Activated T-helper 9 cell treated with anti-CD3 and anti-CD28 coated beads, Interleukin-2, amount 50 U/mL, for 16 hours (primary cell): ENCODE data around the gene MIPEP.

Experiments
- DNase-seq: peaks from one replicate; pipeline ENCODE4 v3.0.0-alpha.2; 2020; ENCODE audit warnings: low read depth

The MIPEP gene

DNA sequence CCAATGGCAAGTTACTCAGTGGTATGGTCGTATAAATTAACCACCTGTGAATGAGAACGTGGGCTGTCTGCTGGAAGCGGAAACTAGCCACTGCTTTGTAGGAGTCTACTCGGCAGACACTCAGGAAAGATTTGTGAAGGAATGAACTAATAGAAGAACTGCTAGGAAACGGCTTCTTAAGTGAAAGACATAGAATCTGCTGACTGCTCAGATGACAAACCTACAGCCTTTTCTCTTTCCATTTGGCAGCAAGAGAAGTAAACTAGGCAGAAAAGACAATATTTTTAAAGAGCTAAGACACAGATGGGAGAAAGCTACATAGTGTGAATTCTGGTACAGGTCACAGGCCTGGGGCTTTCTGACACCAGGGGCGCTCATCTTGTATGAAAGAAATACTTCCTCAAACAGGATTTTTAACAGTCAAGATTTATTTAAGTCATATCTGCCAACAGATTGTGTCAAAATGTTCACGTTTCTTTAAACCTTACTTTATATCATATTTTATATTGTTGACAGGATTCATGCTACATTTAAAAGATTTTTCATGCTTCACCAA, 78.4 kb downstream of the MIPEP start:
- DNase-seq, result no peak

- DNase-seq, result no peak
These were observed 80.4 kb downstream of the MIPEP start for GRCh38 chr13:23808803-23809202.

- DNase-seq, result no peak
These were observed 82.2 kb downstream of the MIPEP start for GRCh38 chr13:23806874-23807526.

DNA sequence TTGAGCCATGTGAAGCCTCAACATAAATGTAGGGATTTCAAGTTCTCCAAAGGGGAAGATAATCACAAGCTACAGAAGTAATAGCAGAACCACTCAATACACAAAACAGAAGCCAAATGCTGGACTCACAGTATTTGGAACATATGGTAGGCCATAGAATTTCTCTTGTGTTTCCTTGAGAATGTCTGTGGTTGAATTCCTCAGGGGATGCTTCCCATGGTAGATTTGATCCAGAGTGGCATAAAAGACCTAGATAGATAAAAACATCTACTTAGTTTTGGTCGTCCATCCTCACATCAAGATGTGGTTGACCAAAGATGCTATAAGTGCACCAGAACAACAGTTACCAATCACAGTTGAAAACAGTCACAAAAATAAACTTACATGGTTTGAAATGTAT, 83.4 kb downstream of the MIPEP start:
- no peak for DNase-seq

DNA sequence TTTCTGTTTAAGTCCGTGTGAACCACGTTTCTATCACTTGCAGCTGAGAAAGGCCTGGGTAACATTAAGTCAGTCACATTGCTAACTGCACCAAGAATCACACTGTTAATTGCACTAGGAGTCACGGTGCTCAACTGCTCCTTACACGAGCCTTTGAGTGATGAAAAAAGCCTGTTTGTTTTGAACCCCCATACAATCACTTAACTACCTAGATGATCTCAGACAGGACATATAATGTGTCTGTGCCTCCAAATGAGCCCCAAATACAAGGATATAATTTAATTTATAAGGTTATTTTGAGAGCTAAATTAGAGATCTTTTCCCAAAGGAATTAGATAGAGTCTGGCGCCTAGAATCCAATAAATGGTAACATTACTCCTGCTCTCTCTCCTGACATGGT, 84.1 kb downstream of the MIPEP start:
- no peak for DNase-seq

- DNase-seq, result no peak
These were observed 85.0 kb downstream of the MIPEP start for GRCh38 chr13:23804166-23804565.

GRCh38 chr13:23801141-23801540, 88.1 kb downstream of the MIPEP start:
- DNase-seq, result no peak

DNA sequence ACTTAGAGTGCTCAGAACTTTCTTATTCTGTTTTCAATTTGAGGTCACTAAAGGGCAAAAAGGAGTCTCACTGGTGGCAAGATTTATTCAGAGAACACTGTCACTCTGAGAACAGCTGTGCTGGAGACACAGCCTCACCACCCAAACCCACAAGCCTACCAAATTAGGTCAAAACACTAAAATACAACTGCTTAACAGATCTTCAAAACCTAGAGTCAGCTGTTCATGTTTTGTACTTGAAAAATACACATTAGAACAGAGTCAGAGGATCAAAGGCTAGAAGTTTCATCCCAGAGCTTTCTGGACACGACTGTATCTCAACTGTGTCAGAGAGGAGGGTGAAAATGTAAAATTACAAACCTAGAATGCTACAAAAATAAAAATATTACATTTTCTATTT, 89.3 kb downstream of the MIPEP start:
- no peak for DNase-seq

DNA sequence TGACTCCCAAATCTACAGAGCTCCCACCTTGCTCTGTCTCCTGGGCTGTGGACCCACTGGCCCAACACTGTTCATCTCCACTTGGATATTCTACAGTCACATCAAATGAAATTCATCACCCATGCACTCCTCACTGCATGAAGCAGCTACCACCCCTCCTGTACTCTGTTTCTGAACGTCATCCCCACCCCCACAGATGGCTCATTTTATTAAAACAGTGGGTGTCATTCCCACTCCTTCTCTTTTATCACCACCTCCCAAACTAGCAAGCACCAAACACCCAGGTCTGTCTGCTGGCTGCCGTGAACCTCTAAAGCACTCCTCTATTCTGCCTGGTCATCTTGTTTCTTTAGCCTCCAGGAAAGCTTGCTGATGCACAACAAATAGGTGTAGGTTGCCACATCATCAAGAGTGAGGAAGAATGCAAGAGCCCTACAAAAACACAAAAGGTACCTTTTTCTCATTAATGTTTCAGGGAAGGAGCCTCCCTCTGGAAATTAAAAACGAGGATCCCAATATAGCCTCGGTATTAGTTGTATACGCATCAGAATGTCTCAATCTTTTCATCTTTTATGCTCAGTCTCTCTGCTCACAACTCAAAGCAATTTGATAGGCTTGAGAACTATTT, 91.8 kb downstream of the MIPEP start:
- DNase-seq, result no peak

- no peak for DNase-seq
These were observed 92.6 kb downstream of the MIPEP start for GRCh38 chr13:23796551-23796950.

DNA sequence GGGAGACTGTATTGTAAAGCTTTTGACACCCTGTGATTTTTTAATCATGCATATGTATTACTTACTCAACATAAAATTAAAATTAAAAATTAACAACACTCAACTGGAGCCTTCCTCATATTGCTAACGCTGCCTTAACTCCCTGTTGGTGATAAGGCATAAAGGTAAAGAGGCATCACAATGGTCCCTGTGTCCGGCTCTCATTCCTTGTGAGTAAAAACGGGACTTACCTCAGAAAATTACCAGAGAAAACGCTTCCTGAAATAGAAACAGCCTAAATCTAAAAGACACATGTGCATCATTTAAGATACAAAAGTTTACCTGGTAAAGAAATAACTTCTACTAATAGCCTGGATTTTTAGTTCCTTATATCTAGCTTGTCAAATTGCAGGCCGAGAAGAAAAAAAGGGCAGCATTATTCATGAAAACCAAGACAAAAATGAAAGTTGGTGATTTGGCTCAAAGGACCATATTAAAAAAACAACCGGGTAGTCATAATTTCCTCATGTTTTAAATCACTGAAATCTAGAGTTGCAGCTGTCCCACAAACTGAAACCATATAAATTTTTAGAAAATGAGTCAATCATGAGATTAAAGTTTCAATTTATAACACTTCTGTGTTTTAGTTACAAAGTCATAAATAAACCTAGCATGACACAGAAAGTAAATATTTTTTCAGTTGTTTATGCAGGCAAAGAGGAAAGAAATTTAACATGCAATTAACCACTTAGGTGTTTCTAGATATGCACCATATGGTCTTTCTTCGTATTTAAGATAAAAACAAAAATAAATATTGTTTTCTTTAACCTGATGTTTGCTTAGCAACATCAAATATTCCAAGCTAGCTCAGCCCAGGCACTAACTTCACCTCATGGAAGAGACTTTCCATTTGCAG, 94.7 kb downstream of the MIPEP start:
- no peak for DNase-seq

DNA sequence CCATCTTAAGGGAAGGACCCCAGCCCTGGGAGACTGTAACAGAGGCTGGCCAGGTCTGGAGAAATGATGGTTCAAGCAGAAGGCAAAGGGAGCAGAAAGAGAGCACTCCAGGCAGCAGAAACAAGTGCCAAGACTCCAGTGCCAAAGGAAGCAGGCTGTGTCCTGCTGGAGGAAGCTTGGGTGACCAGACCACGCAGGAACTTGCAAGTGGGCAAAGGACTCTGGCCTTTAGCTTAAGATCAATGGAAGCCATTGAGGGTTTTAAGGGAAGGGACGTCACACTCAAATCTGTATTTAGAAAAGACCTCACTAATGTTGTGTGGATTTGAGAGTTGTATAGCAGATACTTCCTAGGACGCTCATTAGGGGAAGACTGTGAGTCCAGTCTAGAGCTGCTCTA, 95.5 kb downstream of the MIPEP start:
- no peak for DNase-seq

- DNase-seq, result no peak
These were observed 96.5 kb downstream of the MIPEP start for GRCh38 chr13:23792680-23793079.

DNA sequence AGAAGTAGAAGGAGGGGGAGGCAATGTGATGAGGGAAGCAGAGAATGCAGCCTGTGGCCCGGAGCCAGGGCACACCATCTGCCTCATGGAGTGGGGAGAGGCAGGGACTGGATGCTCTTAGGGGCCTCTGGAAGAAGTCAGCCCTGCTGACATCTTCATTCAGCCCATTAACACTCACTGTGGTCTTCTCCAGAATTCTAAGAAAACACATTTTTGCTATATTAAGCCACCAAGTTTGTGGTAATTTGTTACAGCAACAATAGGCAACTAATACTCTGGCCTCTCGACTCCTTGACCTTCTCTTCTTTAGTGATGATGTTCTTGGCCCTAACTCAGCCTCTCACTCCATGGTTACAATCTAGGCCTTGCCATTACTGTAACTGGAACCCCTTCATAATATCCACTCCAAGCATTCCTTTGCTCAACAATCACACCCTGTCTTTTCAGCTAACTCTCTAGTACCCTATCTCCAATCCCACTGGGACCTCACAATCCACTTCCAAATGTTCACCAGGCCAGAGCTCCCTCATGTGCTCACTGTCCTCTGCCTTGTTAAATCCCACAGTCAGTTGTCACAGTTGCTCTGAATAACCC, 98.5 kb downstream of the MIPEP start:
- no peak for DNase-seq

DNA sequence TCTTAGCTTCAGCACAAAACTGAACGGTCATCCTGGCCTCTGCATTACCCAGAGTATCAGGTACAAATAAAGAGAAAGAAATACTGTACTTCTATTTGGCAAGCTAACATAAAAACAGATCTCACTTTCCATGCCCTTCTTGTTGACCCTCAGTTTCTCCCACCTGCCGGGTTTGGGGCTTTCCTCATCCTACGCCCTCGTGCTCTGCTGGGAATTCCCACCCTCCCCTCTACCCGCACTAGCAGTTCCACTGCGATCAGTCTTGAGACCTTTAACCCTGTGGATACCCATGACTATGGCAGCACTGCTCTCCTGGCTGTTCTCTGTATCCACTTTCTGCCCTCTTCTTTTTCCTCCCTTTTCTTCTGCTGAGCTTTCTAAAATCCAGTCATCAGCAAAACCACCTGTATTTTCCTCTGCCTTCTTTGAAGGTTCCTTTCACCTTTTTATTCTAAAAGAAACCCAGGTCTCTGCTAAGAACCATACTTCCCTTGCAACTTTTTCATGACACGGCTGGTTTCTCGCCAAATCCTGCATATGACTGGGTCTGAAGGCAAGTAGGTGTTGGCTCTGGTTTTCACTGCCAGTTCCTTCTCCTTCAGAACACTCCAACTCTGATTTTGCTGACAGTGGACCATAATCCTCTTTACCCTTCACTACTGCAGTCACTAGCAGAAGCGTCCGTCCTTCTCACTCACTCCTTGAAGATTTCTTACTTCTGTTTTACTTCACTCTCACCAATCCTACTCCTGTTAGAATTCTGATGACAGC, 99.4 kb downstream of the MIPEP start:
- DNase-seq, result no peak

DNA sequence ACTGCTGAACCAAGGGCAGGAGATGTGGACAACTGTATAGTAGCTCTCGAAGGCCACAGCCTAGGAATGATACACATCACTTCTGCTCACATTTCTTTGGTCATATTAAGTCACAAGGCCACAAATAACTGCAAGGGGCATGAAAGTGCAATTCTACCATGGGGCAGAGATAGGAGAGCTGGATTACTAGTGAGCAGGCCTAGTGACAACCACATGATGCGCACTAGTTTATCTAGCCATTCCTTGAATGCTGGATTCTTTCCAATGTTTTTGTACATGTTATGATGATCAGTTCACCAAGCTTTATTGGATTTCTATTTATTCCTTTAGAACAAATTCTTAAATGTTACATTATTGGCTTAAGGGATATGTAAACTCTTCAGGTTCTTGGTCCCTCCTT, 100.7 kb downstream of the MIPEP start:
- no peak for DNase-seq

GRCh38 chr13:23787464-23787863, 101.7 kb downstream of the MIPEP start:
- no peak for DNase-seq

- DNase-seq, result no peak
These were observed 102.6 kb downstream of the MIPEP start for GRCh38 chr13:23786607-23787006.

GRCh38 chr13:23778879-23779278, 110.3 kb downstream of the MIPEP start:
- no peak for DNase-seq

DNA sequence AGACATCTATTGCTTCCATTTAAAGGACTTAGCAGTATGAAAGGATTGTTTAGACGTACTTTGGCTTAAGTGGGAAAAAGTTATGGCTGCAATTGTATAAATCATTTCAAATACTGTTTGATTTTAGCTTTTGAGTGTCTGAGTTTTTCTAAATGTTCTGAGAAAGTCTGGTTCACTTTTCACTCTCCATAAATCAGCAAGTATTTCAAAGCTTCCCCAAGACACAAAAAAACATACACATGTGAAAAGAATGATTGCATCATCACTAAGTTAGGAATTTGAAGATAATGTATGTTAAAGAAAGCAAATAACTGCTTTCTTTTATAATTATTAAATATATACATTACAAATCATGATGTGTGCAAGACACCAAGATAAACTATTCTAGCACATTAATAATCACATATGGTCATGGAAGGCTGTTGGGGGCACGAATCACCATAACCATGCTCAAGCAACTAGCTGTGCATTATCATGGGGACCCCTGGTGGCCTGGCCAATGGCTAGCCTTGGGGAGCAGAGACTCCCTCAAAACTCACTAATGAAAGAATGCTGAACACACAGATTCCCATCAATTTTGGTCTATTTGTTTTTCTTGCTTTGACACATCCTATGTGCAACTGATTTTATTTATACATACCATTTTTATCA, 111.1 kb downstream of the MIPEP start:
- DNase-seq, result no peak

DNA sequence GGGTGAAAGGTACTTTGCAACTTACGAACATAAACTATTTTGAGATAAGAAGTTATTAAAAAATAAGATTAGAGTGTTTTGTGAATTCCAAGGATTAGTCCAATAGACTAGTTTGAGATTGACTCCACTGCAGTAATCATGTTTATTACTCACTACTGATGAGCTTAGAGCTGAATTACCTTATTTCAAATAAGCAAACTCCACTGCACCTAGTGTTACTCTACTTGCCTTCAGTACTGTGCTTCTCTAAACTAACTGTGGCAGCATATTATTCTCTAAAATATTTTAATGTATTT, 111.7 kb downstream of the MIPEP start:
- DNase-seq, result no peak
